SKM-1 treated with dmso at 0.1 percent for 144 hours (cell line): ENCODE data around the gene ARHGEF37.
"Not testable (repeated sequence)": the region's sequence is repeated elsewhere in the genome, so short reads cannot be mapped to it uniquely, and the experiment has no call there.

Experiments
- DNase-seq: peaks from one replicate; lab custom pipeline; 2025; ENCODE audit not compliant: unreplicated experiment; lab: John Stamatoyannopoulos, UW

The ARHGEF37 gene

GRCh38 chr5:149563466-149563865 is 17.8 kb upstream of the ARHGEF37 start:
- no peak for DNase-seq

DNA sequence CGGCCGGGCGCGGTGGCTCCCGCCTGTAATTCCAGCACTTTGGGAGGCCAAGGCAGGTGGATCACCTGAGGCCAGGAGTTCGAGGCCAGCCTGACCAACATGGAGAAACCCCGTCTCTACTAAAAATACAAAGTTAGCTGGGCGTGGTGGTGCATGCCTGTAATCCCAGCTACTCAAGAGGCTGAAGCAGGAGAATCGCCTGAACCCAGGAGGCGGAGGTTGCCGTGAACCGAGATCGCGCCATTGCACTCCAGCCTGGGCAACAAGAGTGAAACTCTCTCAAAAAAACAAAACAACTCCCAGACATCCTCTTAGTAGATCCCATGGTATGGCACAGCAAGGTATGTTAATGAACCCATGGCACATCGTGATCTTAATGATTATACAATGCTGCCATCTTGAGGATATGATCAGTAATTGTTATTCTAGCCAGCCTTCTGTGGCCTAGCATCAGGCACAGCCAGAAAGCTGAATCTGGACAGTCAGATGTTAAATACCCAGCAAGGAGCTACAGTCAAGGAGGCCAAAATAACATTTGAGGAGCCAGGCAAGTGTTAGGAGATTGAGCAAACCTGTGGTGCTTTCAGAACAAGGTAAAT is 16.7 kb upstream of the ARHGEF37 start:
- peak; percentile 73 for DNase-seq

DNA sequence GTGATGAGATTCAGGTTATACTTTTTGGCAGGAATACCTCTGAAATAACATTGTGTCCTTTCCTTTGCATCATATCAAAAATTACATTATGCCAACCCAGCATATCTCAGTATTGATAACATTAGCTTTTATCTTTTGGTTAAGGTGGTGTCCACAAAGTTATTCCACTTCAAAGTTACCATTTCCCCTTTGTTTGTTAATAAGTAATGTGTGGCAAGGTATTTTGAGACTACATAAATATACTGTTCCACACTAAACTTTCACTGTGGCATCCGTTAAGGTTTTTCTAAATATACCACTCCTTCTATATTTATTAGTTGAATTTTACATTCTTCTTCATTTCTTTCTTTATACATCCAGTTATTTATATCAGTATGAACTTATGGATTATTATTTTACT is 14.1 kb upstream of the ARHGEF37 start:
- no peak for DNase-seq

DNA sequence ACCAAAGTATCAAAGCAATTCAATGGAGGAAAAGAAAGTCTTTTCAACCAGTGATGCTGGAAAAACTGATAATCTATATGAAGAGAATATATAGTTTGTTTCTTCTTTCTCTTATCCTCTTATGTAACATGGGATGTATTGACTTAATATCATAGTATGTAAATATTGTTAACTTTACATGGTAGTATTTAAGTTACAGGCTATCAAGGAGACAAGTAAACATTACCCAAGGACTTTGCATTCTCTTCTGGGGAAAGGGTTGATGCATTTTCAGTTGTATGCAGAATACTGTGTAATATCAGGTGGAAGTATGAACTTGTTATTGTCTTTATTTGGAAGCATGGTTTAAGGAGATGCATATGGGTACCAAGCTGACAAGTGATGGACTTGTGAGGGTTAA is 9.1 kb upstream of the ARHGEF37 start:
- DNase-seq = no peak

DNA sequence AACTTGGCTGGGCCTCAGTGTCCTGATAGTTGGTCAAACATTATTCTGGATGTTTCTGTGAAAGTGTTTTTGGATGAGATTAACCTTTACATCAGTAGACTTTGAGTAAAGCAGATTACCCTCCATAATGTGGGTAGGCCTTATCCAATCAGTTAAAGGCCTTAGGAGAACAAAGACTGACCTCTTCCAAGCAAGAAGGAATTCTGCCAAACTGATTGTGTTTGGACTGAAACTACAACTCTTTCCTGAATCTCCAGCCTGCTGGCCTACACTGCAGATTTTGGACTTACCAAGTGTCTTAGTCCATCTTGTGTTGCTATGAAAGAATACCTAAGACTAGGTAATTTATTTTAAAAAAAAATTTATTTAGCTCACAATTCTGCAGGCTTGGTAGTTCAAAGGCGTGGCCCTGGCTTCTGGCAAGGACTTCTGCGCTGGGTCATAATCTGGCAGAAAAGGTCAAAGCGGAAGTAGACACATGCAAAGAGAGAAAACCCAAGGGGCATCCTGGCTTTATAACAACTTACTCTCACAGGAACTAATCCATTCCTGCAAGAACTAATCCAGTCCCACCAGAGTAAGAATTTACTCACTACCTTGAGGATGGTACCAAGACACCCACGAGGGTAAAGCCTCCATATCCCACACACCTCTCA is 8.6 kb upstream of the ARHGEF37 start:
- DNase-seq = no peak

DNA sequence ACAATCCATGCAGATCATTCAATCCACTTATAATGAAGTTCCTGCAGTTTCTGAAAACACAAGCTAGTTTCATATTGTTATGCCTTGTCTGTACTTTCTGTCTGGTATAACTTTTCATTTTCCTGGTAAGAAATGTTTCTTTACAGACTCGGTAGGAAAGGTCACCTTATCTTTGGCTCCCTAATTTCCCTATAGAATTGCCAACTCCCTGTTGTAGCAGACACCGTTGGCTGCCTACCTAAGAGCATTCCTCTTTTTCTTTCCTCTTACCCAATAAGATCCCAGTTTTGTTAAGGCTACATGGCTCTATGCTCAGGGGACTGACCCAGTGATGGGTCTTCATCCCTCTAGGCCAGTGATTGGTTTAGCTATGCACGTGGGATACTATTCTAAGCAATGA is 6.2 kb upstream of the ARHGEF37 start:
- no peak for DNase-seq

GRCh38 chr5:149576021-149576420 is 5.3 kb upstream of the ARHGEF37 start:
- DNase-seq = no peak

DNA sequence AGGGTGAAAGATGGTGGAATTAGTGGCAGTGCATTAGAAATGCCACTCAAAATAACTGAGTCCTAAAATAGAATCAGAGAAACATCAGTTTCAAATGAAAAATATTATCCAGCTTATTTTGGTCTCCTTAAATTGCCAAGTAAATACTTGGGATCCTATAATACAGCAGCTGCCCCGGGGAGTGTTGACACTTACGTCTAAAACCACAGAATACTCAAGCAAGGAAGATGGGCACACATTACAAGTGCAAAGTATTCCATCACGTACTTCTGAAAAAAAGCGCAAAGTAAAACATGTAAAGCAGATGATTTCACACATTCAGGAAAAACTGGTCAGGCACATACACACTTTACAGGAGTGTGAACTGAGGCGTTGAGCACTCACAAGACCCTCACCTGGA is 2.4 kb upstream of the ARHGEF37 start:
- DNase-seq = no peak

DNA sequence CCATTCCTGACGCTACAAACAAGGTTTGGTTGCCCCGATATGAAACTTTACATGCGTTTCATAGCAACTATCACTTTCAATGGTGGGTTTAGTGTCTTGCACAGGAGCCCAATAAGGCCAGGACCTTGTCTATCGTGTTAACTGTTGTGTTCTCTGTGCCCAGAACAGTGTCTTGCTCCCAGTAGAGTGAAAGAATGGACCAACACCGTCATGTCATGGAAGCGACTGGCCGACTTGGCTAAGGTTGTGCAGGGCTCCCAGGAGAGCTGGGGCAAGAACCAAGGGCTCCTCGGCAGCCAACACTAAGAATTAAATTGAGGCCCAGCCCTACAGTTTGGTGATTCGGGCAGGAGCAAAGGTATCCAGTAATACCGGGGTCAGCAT is 498 bp upstream of the ARHGEF37 start:
- DNase-seq = no peak

- DNase-seq = no peak
Measured at GRCh38 chr5:149581931-149582768, 852 bp downstream of the ARHGEF37 start.

- DNase-seq = no peak
Measured at GRCh38 chr5:149583394-149583793, 2.1 kb downstream of the ARHGEF37 start.

DNA sequence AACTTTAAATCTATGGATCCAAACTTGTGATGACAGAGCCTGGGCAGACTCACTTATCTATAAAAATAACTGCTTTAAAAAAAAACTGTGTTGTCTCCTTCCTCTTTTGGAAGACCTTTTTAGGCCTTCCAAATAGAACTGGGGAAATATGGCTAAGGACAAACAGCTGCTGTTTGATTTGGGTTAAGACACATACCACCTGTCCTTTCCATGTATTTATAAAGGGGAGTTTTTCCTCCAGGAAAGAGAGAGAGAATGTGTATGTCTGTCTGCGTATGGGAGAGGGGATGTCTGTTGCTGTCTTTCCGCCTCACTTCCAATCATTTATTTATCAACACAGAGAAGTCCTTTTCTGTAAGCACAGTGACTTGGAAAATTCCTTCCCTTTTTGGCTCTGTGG is 2.8 kb downstream of the ARHGEF37 start:
- peak; percentile 13 for DNase-seq

DNA sequence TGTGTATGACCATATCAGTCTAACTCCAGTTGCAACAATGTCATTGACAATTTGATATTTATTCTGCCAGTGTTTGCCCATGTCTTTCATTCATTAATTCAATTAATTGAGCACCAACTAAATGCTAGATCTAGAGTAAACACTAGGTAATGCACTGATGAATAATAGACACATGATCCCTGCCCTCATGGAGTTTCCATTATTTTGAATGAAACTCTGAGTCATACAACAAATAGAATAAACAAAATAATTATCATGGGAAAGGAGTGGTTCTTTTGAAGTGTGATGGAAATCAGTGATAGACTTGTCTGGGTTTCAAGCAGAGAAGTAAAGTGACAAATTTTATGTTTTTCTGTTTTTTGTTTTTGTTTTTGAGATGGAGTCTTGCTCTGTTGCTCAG is 4.6 kb downstream of the ARHGEF37 start:
- no peak for DNase-seq

- no peak for DNase-seq
Measured at GRCh38 chr5:149586708-149587318, 5.5 kb downstream of the ARHGEF37 start.

GRCh38 chr5:149588936-149589335 is 7.6 kb downstream of the ARHGEF37 start:
- peak; percentile 18 for DNase-seq

- no peak for DNase-seq
Measured at GRCh38 chr5:149593370-149593769, 12.1 kb downstream of the ARHGEF37 start.

- no peak for DNase-seq
Measured at GRCh38 chr5:149594206-149594895, 13.1 kb downstream of the ARHGEF37 start.

DNA sequence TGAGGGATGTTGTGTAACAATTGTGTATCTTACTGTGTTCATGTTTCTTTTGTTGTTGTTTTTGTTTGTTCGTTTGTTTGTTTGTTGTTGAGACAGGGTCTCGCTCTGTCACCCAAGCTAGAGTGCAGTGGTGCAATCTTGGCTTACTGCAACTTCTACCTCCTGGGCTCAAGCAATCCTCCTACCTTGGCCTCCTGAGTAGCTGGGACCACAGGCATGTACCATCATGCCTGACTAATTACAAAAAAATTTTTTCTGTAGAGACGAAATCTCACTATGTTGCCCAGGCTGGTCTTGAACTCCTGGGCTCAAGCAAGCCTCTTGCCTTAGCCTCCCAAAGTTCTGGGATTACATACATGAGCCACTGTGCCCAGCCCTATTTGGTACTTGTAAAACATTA is 13.8 kb downstream of the ARHGEF37 start:
- not testable (repeated sequence) for DNase-seq

- DNase-seq = no peak
Measured at GRCh38 chr5:149596712-149597111, 15.4 kb downstream of the ARHGEF37 start.

DNA sequence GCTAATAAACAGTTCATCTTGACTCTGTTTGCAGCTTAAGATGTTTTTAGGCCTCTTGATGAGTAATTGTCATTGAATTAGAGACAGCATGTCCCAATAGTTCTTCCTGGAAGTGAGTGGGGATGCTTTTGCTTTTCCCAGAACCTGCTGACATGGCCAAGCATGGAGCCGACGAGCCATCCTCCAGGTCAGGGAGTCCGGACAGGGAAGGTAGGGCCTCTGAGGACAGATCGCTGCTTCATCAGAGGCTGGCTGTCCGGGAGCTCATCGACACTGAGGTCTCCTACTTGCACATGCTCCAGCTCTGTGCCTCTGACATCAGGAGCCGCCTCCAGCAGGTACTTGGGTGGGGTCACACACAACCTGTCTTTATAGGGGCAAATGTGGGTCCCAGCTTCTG is 16.3 kb downstream of the ARHGEF37 start:
- no peak for DNase-seq

- DNase-seq = not testable (repeated sequence)
Measured at GRCh38 chr5:149598234-149598633, 16.9 kb downstream of the ARHGEF37 start.
